ENCODE data around the gene NPPC. TPM values are rescaled to one million over a fixed set of nuclear protein-coding genes. Genes with fewer than 3 reads are reported as not detected.
A peak's percentile ranks its signal among the peaks of the same experiment; 100 is the strongest.

Gene NPPC
- total RNA-seq, 4 donors from 2014 or later, result not detected

GRCh38 chr2:231933916-231934401 is 7.8 kb upstream of the NPPC start:
- H3K4me3 ChIP-seq, result no peak overlapping the region
- no peak overlapping the region for H3K27ac ChIP-seq
- no peak for ATAC-seq
- H3K36me3 ChIP-seq, result no peaks in the 10 kb centered on the region
- no peaks in the 10 kb centered on the region for H3K4me1 ChIP-seq
- no peaks in the 10 kb centered on the region for H3K9me3 ChIP-seq
- no peak for DNase-seq
- peaks cover 0 to 5% (median 3%) of the 10 kb centered on the region in 3 donors for H3K27me3 ChIP-seq
- in situ Hi-C loops (cut with MboI; ENCODE audit: low sequenced_read_pairs in 4 of 4) (no loop called here), intact Hi-C loops (cut with DNase I; ENCODE audit: low total_unique reads) (no loop called here)
- TF ChIP-seq POLR2A (IDR thresholded peaks at IDR 0.05) (no peak), CTCF (IDR thresholded peaks at IDR 0.05 in 4 of 5, conservative IDR thresholded peaks at IDR 0.05 in 1 of 5) (no peak)

GRCh38 chr2:231932985-231933915 is 7.1 kb upstream of the NPPC start:
- Histone ChIP-seq H3K4me3 (no peak overlapping the region), H3K36me3 (no peaks in the 10 kb centered on the region), H3K4me1 (no peaks in the 10 kb centered on the region), H3K27me3 (peaks cover 0 to 7% (median 5%) of the 10 kb centered on the region in 3 donors), H3K9me3 (no peaks in the 10 kb centered on the region), H3K27ac (no peak overlapping the region)
- ATAC-seq (no peak), DNase-seq (no peak)
- TF ChIP-seq CTCF (IDR thresholded peaks at IDR 0.05 in 4 of 5, conservative IDR thresholded peaks at IDR 0.05 in 1 of 5) (no peak), POLR2A (IDR thresholded peaks at IDR 0.05) (no peak)
- intact Hi-C loops (cut with DNase I; ENCODE audit: low total_unique reads), result no loop called here
- in situ Hi-C loops (cut with MboI; ENCODE audit: low sequenced_read_pairs in 4 of 4), result no loop called here

- Histone ChIP-seq H3K27ac (no peak overlapping the region), H3K4me1 (no peaks in the 10 kb centered on the region), H3K4me3 (no peak overlapping the region), H3K36me3 (no peaks in the 10 kb centered on the region), H3K27me3 (peaks cover 3 to 12% (median 10%) of the 10 kb centered on the region in 3 donors), H3K9me3 (no peaks in the 10 kb centered on the region)
- intact Hi-C loops (cut with DNase I; ENCODE audit: low total_unique reads), result no loop called here
- ATAC-seq, result no peak
- TF ChIP-seq CTCF (IDR thresholded peaks at IDR 0.05 in 4 of 5, conservative IDR thresholded peaks at IDR 0.05 in 1 of 5) (no peak), POLR2A (IDR thresholded peaks at IDR 0.05) (no peak)
- in situ Hi-C loops (cut with MboI; ENCODE audit: low sequenced_read_pairs in 4 of 4), result no loop called here
- DNase-seq, result no peak
Observed at GRCh38 chr2:231932711-231932970, 6.4 kb upstream of the NPPC start.

GRCh38 chr2:231931481-231931915 is 5.3 kb upstream of the NPPC start:
- peaks cover 14 to 23% (median 21%) of the 10 kb centered on the region in 3 donors for H3K27me3 ChIP-seq
- DNase-seq, result peak; percentile 50 to 65
- no peaks in the 10 kb centered on the region for H3K36me3 ChIP-seq
- ATAC-seq, result peak; percentile 72 to 73
- peaks cover 0 to 8% of the 10 kb centered on the region in 2 donors for H3K4me1 ChIP-seq
- no peaks in the 10 kb centered on the region for H3K9me3 ChIP-seq
- intact Hi-C loops (cut with DNase I; ENCODE audit: low total_unique reads), result no loop called here
- in situ Hi-C loops (cut with MboI; ENCODE audit: low sequenced_read_pairs in 4 of 4), result no loop called here
- peak overlapping the region in 3 of 4 donors; percentile 2 to 42 (median 33) for H3K27ac ChIP-seq
- no peak overlapping the region for H3K4me3 ChIP-seq
- TF ChIP-seq CTCF (IDR thresholded peaks at IDR 0.05 in 4 of 5, conservative IDR thresholded peaks at IDR 0.05 in 1 of 5) (no peak), POLR2A (IDR thresholded peaks at IDR 0.05) (no peak)
